AG10803 (cell line): ENCODE data around the gene DYNLT2.

Experiments used
- DNase-seq: peaks from one replicate; pipeline ENCODE4 v3.0.0; 2010; ENCODE audit warnings: low read depth
- H3K4me3 ChIP-seq: 2 replicates; pipeline ENCODE4 v1.5.1; 2011; ENCODE audit warnings: mild to moderate bottlenecking, low read length, control low read depth
- CTCF ChIP-seq: conservative IDR thresholded peaks from 2 replicates; pipeline ENCODE4 v1.5.1; 2011; ENCODE audit warnings: mild to moderate bottlenecking, low read length, control low read depth, inconsistent platforms

DYNLT2 gene

DNA sequence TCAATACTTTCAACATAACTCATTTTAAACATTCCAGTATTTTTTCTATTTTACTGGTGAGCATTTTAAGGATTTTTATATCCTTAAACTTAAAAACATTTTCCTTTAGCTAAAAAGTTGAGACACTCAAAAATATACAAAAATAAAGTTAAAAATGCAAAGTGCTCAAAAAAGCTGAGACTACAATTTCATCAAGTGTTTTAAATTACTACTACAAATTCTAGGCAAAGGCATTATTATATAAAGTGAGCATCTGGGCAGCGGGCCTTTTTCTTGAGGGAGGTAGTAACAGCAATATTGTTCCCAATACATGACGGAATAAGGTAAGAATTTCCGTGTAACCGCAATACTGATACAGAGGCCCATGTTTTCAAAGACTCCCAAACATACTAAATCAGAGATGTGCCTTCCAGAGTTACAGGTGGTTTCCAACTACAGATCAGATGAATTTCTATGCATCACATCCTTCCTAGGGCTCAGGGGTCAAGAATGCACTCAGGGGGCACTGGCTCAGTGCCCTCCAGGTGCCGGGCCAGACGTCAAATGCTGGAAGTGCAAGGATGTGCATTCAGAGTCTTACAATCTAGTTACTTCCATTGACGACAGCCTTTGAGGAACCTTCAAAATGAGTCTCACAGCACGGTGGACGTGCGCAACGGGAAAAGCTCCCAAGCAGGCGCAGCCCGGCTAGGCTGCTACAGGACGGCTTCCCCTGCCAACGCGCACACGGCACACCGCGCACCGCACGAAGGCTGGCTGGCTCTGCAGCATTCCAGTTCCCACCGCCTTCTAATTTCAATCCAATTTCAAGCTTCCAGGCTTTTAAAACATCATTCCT is 28.8 kb downstream of the DYNLT2 start:
- peak; percentile 55 for DNase-seq
- H3K4me3 ChIP-seq: peak overlapping the region; percentile 67
- TF ChIP-seq CTCF: no peak

- TF ChIP-seq CTCF: peak; percentile 11; the same call in 1 of the 2 replicates
- no peak overlapping the region for H3K4me3 ChIP-seq
- no peak for DNase-seq
Observed at GRCh38 chr6:169720207-169720855, 31.0 kb downstream of the DYNLT2 start.

- TF ChIP-seq CTCF: no peak
- no peak for DNase-seq
- H3K4me3 ChIP-seq: no peak overlapping the region
Observed at GRCh38 chr6:169719117-169719516, 32.3 kb downstream of the DYNLT2 start.

- no peak for TF ChIP-seq CTCF
- DNase-seq: no peak
- H3K4me3 ChIP-seq: no peak overlapping the region
Observed at GRCh38 chr6:169714595-169714994, 36.8 kb downstream of the DYNLT2 start.

DNA sequence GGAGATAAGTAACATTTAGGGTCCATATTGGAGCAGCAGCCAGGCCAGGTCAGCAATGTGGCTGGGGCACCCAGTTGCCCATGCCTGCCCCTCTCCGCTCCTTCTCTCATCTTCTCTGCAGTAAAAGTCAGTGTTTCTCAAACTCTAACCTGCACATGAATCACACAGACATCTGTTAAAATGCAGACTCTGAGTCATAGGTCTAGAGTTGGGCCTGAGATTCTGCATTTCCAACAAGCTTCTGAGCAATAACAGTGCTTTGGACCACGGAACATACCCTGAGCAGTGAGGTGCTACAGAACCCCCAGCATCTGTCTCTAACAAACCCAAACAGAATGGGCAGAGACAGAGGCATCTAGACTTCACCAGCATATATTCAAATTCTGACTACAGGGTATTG is 37.2 kb downstream of the DYNLT2 start:
- no peak for TF ChIP-seq CTCF
- no peak for DNase-seq

GRCh38 chr6:169710009-169710408 is 41.4 kb downstream of the DYNLT2 start:
- TF ChIP-seq CTCF: no peak
- no peak for DNase-seq
- H3K4me3 ChIP-seq: no peak overlapping the region

More for the DNA sequence above, 37.2 kb downstream of the DYNLT2 start:
- no peak overlapping the region for H3K4me3 ChIP-seq

DNA sequence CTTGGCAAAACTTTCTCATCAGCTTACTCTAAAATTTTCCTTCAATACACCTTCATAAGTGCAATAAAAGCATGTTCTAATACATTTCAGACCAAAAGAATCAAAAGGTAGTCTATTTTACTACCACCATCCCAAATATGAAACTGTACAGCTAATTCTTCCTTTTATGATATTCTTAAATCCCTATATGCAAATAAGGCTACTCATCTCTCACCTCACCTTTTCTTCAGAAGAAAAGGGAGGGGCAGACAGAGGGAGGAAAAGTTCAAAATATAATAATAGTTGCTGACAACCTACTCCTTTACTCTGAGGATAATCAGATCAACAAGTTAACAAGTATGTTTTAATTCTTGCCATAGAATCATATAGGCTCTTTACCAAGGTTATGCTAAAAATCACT is 42.1 kb downstream of the DYNLT2 start:
- H3K4me3 ChIP-seq: no peak overlapping the region
- no peak for DNase-seq
- no peak for TF ChIP-seq CTCF
